CD4-positive, alpha-beta memory T cell (primary cell): ENCODE results near the gene IL23R. TPM values are rescaled to one million over a fixed set of nuclear protein-coding genes. Genes with fewer than 3 reads are reported as not detected.
A peak's percentile ranks its signal among the peaks of the same experiment; 100 is the strongest.

Experiments
- CTCF ChIA-PET: fragments of 350-600 bp; sonication (Branson Sonifier 250); formaldehyde crosslinking; loops from one replicate; lab custom pipeline; 2021; ENCODE audit warnings: inconsistent platforms; ENCODE audit not compliant: partially characterized antibody; lab: Charles Lee
- POLR2A ChIA-PET: fragments of 350-600 bp; sonication (Branson Sonifier 250); formaldehyde crosslinking; loops from one replicate; lab custom pipeline; 2021; ENCODE audit not compliant: partially characterized antibody; lab: Charles Lee
- DNase-seq, 5 donors: peaks; one replicate each; pipeline versions ENCODE4 v3.0.0 to v3.0.0-alpha.2; 2020 to 2022; ENCODE audit warnings: mixed read lengths in 1 of 5
- H3K27ac ChIP-seq: one replicate; pipeline ENCODE4 v1.7.0; 2013; ENCODE audit warnings: low read depth, low read length
- H3K27me3 ChIP-seq: 2 replicates; pipeline ENCODE4 v1.7.0; 2013; ENCODE audit warnings: mild to moderate bottlenecking, low read length, moderate library complexity; ENCODE audit not compliant: insufficient read depth
- H3K36me3 ChIP-seq: 2 replicates; pipeline ENCODE4 v1.7.0; 2013; ENCODE audit warnings: mild to moderate bottlenecking, low read length, moderate library complexity; ENCODE audit not compliant: insufficient read depth
- H3K4me1 ChIP-seq: 2 replicates; pipeline ENCODE4 v1.7.0; 2013; ENCODE audit warnings: mild to moderate bottlenecking, low read length, moderate library complexity; ENCODE audit not compliant: insufficient read depth
- H3K4me3 ChIP-seq, 2 donors: one replicate each; pipeline ENCODE4 v1.7.0; 2013; ENCODE audit warnings: low read length in 2 of 2, mild to moderate bottlenecking in 1 of 2
- H3K9me3 ChIP-seq, 2 donors: one replicate each; pipeline ENCODE4 v1.7.0; 2013; ENCODE audit warnings: low read length in 2 of 2, control low read depth in 1 of 2; ENCODE audit not compliant: control insufficient read depth in 1 of 2
- H3K27ac Mint-ChIP-seq, 7 donors: one replicate each; pipeline ENCODE4 v1.8.0; 2020 to 2021; ENCODE audit warnings: mixed read lengths in 7 of 7, mild to moderate bottlenecking in 6 of 7, inconsistent platforms in 3 of 7, moderate library complexity in 3 of 7
- H3K27me3 Mint-ChIP-seq, 2 donors: one replicate each; pipeline ENCODE4 v1.8.0; 2020 to 2021; ENCODE audit warnings: mixed read lengths in 2 of 2
- H3K36me3 Mint-ChIP-seq, 2 donors: one replicate each; pipeline ENCODE4 v1.8.0; 2020 to 2021; ENCODE audit warnings: mixed read lengths in 2 of 2, inconsistent platforms in 1 of 2, mild to moderate bottlenecking in 1 of 2
- H3K4me1 Mint-ChIP-seq, 4 donors: one replicate each; pipeline ENCODE4 v1.8.0; 2020 to 2021; ENCODE audit warnings: mixed read lengths in 4 of 4, mild to moderate bottlenecking in 1 of 4
- H3K4me3 Mint-ChIP-seq, 8 donors: one replicate each; pipeline ENCODE4 v1.8.0; 2020 to 2021; ENCODE audit warnings: mixed read lengths in 8 of 8, mild to moderate bottlenecking in 7 of 8, moderate library complexity in 6 of 8, inconsistent platforms in 3 of 8
- H3K9me3 Mint-ChIP-seq, 8 donors: one replicate each; pipeline ENCODE4 v1.8.0; 2020 to 2021; ENCODE audit warnings: mixed read lengths in 8 of 8, mild to moderate bottlenecking in 5 of 8, inconsistent platforms in 3 of 8, moderate library complexity in 1 of 8
- intact Hi-C: fragments of 100-400 bp; cut with micrococcal nuclease; formaldehyde crosslinking; loops from one replicate; pipeline ENCODE4 v1.15.1; 2023
- polyA plus RNA-seq, 2 donors: library from polyadenylated mRNA; unstranded; fragments of 300-500 nt; fragmentation: Illumina TruSeq; gene quantifications; one replicate each; pipeline ENCODE4 v1.2.3, GENCODE V29; 2021
- total RNA-seq, 2 experiments: library from RNA; stranded (reverse); gene quantifications; one replicate each; pipeline ENCODE4 v1.2.3, GENCODE V29; 2021

The IL23R gene
- total and polyA plus RNA-seq, 4 experiments from 2014 or later, result 0.47 to 2.6 (median 1.5) TPM

DNA sequence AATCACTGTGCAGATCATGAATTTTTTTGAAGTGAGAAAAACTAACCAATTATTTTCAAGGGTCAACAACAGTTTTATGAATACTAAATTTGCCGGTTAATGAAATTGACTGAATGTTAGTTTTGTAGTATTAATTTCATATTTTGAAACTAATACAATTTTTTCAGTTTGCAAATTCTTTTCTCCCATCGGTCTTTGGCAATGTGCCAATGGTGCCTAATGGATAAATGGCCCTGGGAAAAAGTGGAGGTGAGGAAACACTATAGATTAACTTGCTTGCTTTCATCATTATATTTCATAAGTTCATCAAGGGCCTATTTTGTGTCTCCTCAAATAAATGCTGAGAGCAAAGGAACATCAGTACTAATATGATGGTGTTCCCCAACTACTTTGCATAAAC lies 35.6 kb upstream of the IL23R start:
- no peak overlapping the region for H3K4me3 Mint-ChIP-seq
- H3K27me3 ChIP-seq, result no peaks in the 10 kb centered on the region
- DNase-seq, result no peak
- H3K9me3 ChIP-seq, result no peaks in the 10 kb centered on the region
- H3K27me3 Mint-ChIP-seq, result peaks cover 4 to 11% of the 10 kb centered on the region in 2 donors
- no peaks in the 10 kb centered on the region for H3K36me3 Mint-ChIP-seq
- H3K36me3 ChIP-seq, result no peaks in the 10 kb centered on the region
- no peak overlapping the region for H3K27ac Mint-ChIP-seq
- H3K4me1 ChIP-seq, result peaks cover 6% of the 10 kb centered on the region
- peaks cover 0 to 3% (median 0%) of the 10 kb centered on the region in 8 donors for H3K9me3 Mint-ChIP-seq
- CTCF ChIA-PET, result no interaction called here
- POLR2A ChIA-PET, result no interaction called here
- intact Hi-C loops, result no loop called here
- H3K27ac ChIP-seq, result no peak overlapping the region
- H3K4me1 Mint-ChIP-seq, result peaks cover 4 to 11% (median 5%) of the 10 kb centered on the region in 4 donors
- H3K4me3 ChIP-seq, result no peak overlapping the region

GRCh38 chr1:67133177-67133576 lies 33.1 kb upstream of the IL23R start:
- Histone ChIP-seq H3K4me1 (peaks cover 6% of the 10 kb centered on the region), H3K9me3 (no peaks in the 10 kb centered on the region), H3K36me3 (no peaks in the 10 kb centered on the region), H3K27me3 (no peaks in the 10 kb centered on the region), H3K4me3 (no peak overlapping the region), H3K27ac (no peak overlapping the region)
- peaks cover 4 to 11% of the 10 kb centered on the region in 2 donors for H3K27me3 Mint-ChIP-seq
- intact Hi-C loops, result no loop called here
- CTCF ChIA-PET, result no interaction called here
- H3K4me1 Mint-ChIP-seq, result peaks cover 4 to 11% (median 5%) of the 10 kb centered on the region in 4 donors
- POLR2A ChIA-PET, result no interaction called here
- no peak overlapping the region for H3K4me3 Mint-ChIP-seq
- peaks cover 0 to 3% (median 0%) of the 10 kb centered on the region in 8 donors for H3K9me3 Mint-ChIP-seq
- H3K27ac Mint-ChIP-seq, result no peak overlapping the region
- H3K36me3 Mint-ChIP-seq, result no peaks in the 10 kb centered on the region
- DNase-seq, result no peak

- POLR2A ChIA-PET, result no interaction called here
Observed at GRCh38 chr1:67134695-67135094, 31.6 kb upstream of the IL23R start, which contains the start of gene C1orf141. Gene C1orf141, minus strand, starts transcription at chr1:67134970. Its CDS starts 7,730 bp downstream, at chr1:67127240.

DNA sequence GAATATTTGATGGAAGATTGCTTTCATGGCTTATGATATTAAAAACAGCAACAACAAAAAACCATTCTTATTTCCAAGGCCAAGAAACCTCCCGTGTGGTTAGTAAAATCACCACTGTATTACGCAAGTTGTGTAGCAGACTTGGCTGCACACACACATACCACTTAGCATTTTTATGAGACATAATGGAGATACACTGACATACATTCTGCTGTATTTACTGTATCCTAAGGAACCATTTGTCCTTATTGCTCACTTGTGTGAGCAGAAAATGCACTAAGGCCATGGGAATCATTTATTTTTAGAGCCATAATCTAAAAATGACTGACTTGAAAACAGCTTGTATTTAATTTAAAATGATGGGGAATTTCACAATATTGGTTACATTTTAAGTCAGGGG lies 30.9 kb upstream of the IL23R start:
- Histone ChIP-seq H3K4me3 (no peak overlapping the region), H3K27ac (no peak overlapping the region), H3K9me3 (no peaks in the 10 kb centered on the region), H3K27me3 (no peaks in the 10 kb centered on the region), H3K4me1 (peaks cover 6% of the 10 kb centered on the region), H3K36me3 (no peaks in the 10 kb centered on the region)
- intact Hi-C loops, result no loop called here
- Mint-ChIP-seq H3K4me1 (peaks cover 4 to 11% (median 5%) of the 10 kb centered on the region in 4 donors), H3K27ac (no peak overlapping the region), H3K27me3 (peaks cover 4 to 11% of the 10 kb centered on the region in 2 donors), H3K36me3 (no peaks in the 10 kb centered on the region), H3K9me3 (peaks cover 0 to 5% (median 0%) of the 10 kb centered on the region in 8 donors), H3K4me3 (no peak overlapping the region)
- POLR2A ChIA-PET, result interaction anchor here (1.1 kb wide), 1 partner anchor 12 kb away, joined by 3 read pairs; no protein-coding TSS in a partner anchor
- DNase-seq, result no peak
- CTCF ChIA-PET, result interaction anchor here (0.7 to 2.0 kb wide), 5 partner anchors 9 to 406 kb away, joined by 3 to 6 read pairs (median 3); no protein-coding TSS in a partner anchor

More at GRCh38 chr1:67134695-67135094, 31.6 kb upstream of the IL23R start, which contains the start of gene C1orf141:
- intact Hi-C loops, result no loop called here
- H3K27ac Mint-ChIP-seq, result peak within 1 kb of the TSS in 2 of 7 donors; percentile 25 to 86
- Histone ChIP-seq H3K9me3 (no peaks in the 10 kb centered on the region), H3K36me3 (no peaks in the 10 kb centered on the region), H3K4me3 (no peak within 1 kb of the TSS), H3K4me1 (peaks cover 6% of the 10 kb centered on the region), H3K27me3 (no peaks in the 10 kb centered on the region), H3K27ac (no peak within 1 kb of the TSS)
- no peak for DNase-seq
- H3K27me3 Mint-ChIP-seq, result peaks cover 4 to 11% of the 10 kb centered on the region in 2 donors
- CTCF ChIA-PET, result interaction anchor here (0.7 to 2.0 kb wide), 4 partner anchors 10 to 406 kb away, joined by 3 to 6 read pairs (median 4); no protein-coding TSS in a partner anchor
- no peaks in the 10 kb centered on the region for H3K36me3 Mint-ChIP-seq
- H3K4me1 Mint-ChIP-seq, result peaks cover 4 to 11% (median 5%) of the 10 kb centered on the region in 4 donors
- peaks cover 0 to 5% (median 0%) of the 10 kb centered on the region in 8 donors for H3K9me3 Mint-ChIP-seq
- peak within 1 kb of the TSS; percentile 52 to 75 (median 71) for H3K4me3 Mint-ChIP-seq

DNA sequence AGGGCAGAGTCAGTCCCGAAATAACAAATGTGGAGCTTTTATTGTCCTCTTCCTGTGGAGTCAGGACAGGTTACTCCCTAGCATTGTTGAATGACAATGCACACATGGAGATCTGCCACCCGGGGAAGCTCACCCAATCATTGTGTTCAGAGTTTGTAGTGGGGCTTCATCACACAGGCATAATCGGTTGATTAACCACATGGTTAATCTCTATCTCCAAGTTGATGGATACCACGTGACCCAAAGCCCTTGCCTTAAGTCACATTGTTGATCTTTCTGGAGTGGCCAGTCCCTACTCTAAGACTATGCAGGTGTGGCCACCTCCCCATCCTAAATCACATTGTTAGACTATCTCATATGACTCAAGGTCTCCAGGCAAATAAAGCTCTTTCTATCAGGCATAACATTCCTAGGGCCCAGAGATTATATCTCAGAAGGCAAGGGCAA lies 28.9 kb upstream of the IL23R start:
- Mint-ChIP-seq H3K27me3 (peaks cover 4 to 11% of the 10 kb centered on the region in 2 donors), H3K4me1 (peaks cover 4 to 18% (median 10%) of the 10 kb centered on the region in 4 donors), H3K36me3 (no peaks in the 10 kb centered on the region), H3K27ac (no peak overlapping the region), H3K9me3 (peaks cover 0 to 5% (median 0%) of the 10 kb centered on the region in 8 donors), H3K4me3 (no peak overlapping the region)
- Histone ChIP-seq H3K27me3 (no peaks in the 10 kb centered on the region), H3K27ac (no peak overlapping the region), H3K9me3 (no peaks in the 10 kb centered on the region), H3K4me1 (peaks cover 6% of the 10 kb centered on the region), H3K36me3 (no peaks in the 10 kb centered on the region), H3K4me3 (no peak overlapping the region)
- POLR2A ChIA-PET, result no interaction called here
- intact Hi-C loops, result no loop called here
- CTCF ChIA-PET, result interaction anchor here (1.9 to 2.2 kb wide), 3 partner anchors 12 to 77 kb away, joined by 4 to 12 read pairs (median 7); no protein-coding TSS in a partner anchor
- DNase-seq, result no peak

DNA sequence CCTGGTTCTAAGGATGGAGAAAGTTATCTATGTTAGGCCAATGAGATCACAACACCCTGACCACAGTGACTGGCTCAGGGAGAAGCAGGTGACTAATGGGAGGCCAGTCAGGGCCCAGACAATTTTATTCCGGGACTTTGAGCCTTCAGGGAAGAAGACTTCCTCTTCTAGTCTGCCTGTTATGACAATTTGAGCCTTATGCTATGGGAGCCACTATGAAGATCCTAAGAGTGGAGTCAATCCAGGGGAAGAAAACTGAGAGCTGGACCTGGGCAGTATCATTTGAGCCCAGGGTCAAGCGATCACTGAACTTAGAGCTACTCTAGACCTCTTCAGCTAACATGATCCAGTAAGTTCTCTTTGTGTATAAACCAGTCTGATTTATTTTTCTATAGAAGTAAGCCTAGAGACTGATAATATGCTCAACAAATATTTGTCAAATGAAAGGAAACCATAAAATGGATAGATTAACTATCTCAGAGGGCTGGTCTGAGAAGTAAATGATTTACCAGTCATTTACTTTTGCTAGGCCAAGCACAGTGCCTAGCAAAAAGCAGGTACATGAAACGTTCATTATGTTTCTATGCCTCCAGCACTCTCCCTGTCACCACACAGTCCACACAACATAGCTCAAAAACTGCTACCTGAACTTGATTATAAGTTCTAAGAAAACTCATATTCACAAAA lies 27.3 kb upstream of the IL23R start:
- Mint-ChIP-seq H3K9me3 (peaks cover 0 to 2% (median 0%) of the 10 kb centered on the region in 8 donors), H3K27me3 (peaks cover 4 to 11% of the 10 kb centered on the region in 2 donors), H3K27ac (no peak overlapping the region), H3K4me1 (peaks cover 15 to 32% (median 24%) of the 10 kb centered on the region in 4 donors), H3K36me3 (no peaks in the 10 kb centered on the region), H3K4me3 (no peak overlapping the region)
- H3K27ac ChIP-seq, result no peak overlapping the region
- no peak for DNase-seq
- no peaks in the 10 kb centered on the region for H3K9me3 ChIP-seq
- ChIA-PET CTCF (interaction anchor here (0.6 to 2.2 kb wide), 3 partner anchors 10 to 143 kb away, joined by 3 to 12 read pairs (median 3); no protein-coding TSS in a partner anchor), POLR2A (no interaction called here)
- H3K4me1 ChIP-seq, result peaks cover 19% of the 10 kb centered on the region
- no peaks in the 10 kb centered on the region for H3K27me3 ChIP-seq
- H3K36me3 ChIP-seq, result no peaks in the 10 kb centered on the region
- no peak overlapping the region for H3K4me3 ChIP-seq
- intact Hi-C loops, result no loop called here

GRCh38 chr1:67140460-67140859 lies 25.8 kb upstream of the IL23R start:
- CTCF ChIA-PET, result interaction anchor here (1.0 kb wide), 1 partner anchor 8 kb away, joined by 3 read pairs; no protein-coding TSS in a partner anchor
- Mint-ChIP-seq H3K4me3 (no peak overlapping the region), H3K36me3 (no peaks in the 10 kb centered on the region), H3K27ac (no peak overlapping the region), H3K27me3 (peaks cover 0 to 1% of the 10 kb centered on the region in 2 donors), H3K4me1 (peaks cover 17 to 33% (median 26%) of the 10 kb centered on the region in 4 donors), H3K9me3 (peaks cover 0 to 2% (median 0%) of the 10 kb centered on the region in 8 donors)
- Histone ChIP-seq H3K36me3 (no peaks in the 10 kb centered on the region), H3K4me3 (no peak overlapping the region), H3K27ac (no peak overlapping the region), H3K4me1 (peaks cover 12% of the 10 kb centered on the region), H3K9me3 (no peaks in the 10 kb centered on the region), H3K27me3 (no peaks in the 10 kb centered on the region)
- no peak for DNase-seq
- intact Hi-C loops, result loop anchor here (10.0 kb wide), 2 partner anchors 206 to 284 kb away; no protein-coding TSS in a partner anchor
- POLR2A ChIA-PET, result no interaction called here
